ENCODE measurements around the gene UTP3.
A peak's percentile ranks its signal among the peaks of the same experiment; 100 is the strongest.
"Not testable (repeated sequence)": the region's sequence is repeated elsewhere in the genome, so short reads cannot be mapped to it uniquely, and the experiment has no call there.

UTP3 gene

GRCh38 chr4:70734168-70734954 lies 46.0 kb downstream of the UTP3 start:
- Histone ChIP-seq H3K27ac (ENCODE audit: low read length) (peak overlapping the region; percentile 99), H2AFZ (ENCODE audit: low read depth, low read length) (no peak overlapping the region), H4K20me1 (ENCODE audit: insufficient read depth, low read length) (no peaks in the 10 kb centered on the region), H3K9me3 (ENCODE audit: insufficient read depth, low read length, severe bottlenecking) (no peaks in the 10 kb centered on the region), H3K27me3 (ENCODE audit: insufficient read depth, low read length, poor library complexity) (no peaks in the 10 kb centered on the region), H3K79me2 (ENCODE audit: insufficient read depth, low read length) (peaks cover 77% of the 10 kb centered on the region), H3K36me3 (ENCODE audit: insufficient read depth, low read length) (no peaks in the 10 kb centered on the region), H3K4me3 (ENCODE audit: low read depth in 1 of 2, low read length in 2 of 2) (peak overlapping the region; percentile 25 to 57; a peak in 3 of 4 replicates), H3K9ac (ENCODE audit: low read depth, low read length) (peak overlapping the region; percentile 75), H3K4me2 (ENCODE audit: insufficient read depth, low read length) (peak overlapping the region; percentile 70), H3K4me1 (ENCODE audit: insufficient read depth, low read length) (peaks cover 84% of the 10 kb centered on the region)
- ATAC-seq (ENCODE audit: insufficient read depth, low read depth), result peak; percentile 79
- TF ChIP-seq, protein P1, sequence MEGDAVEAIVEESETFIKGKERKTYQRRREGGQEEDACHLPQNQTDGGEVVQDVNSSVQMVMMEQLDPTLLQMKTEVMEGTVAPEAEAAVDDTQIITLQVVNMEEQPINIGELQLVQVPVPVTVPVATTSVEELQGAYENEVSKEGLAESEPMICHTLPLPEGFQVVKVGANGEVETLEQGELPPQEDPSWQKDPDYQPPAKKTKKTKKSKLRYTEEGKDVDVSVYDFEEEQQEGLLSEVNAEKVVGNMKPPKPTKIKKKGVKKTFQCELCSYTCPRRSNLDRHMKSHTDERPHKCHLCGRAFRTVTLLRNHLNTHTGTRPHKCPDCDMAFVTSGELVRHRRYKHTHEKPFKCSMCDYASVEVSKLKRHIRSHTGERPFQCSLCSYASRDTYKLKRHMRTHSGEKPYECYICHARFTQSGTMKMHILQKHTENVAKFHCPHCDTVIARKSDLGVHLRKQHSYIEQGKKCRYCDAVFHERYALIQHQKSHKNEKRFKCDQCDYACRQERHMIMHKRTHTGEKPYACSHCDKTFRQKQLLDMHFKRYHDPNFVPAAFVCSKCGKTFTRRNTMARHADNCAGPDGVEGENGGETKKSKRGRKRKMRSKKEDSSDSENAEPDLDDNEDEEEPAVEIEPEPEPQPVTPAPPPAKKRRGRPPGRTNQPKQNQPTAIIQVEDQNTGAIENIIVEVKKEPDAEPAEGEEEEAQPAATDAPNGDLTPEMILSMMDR (IDR thresholded peaks at IDR 0.05; ENCODE audit: borderline replicate concordance, extremely low read depth, low read length, poor library complexity, severe bottlenecking), result no peak
- TF ChIP-seq EZH2 (IDR thresholded peaks at IDR 0.05; ENCODE audit: borderline replicate concordance, low read depth, low read length, severe bottlenecking), result no peak
- DNase-seq, result peak; percentile 79

GRCh38 chr4:70734971-70735370 lies 46.6 kb downstream of the UTP3 start:
- peaks cover 77% of the 10 kb centered on the region for H3K79me2 ChIP-seq (ENCODE audit: insufficient read depth, low read length)
- DNase-seq (peak; percentile 69), ATAC-seq (ENCODE audit: insufficient read depth, low read depth) (peak; percentile 62)
- H3K27ac ChIP-seq (ENCODE audit: low read length), result peak overlapping the region; percentile 99
- peak overlapping the region; percentile 6; the same call in 1 of the 2 replicates for H2AFZ ChIP-seq (ENCODE audit: low read depth, low read length)
- peak overlapping the region; percentile 70 for H3K4me2 ChIP-seq (ENCODE audit: insufficient read depth, low read length)
- H3K4me3 ChIP-seq (ENCODE audit: low read depth in 1 of 2, low read length in 2 of 2), result peak overlapping the region; percentile 25 to 57; a peak in 3 of 4 replicates
- no peaks in the 10 kb centered on the region for H4K20me1 ChIP-seq (ENCODE audit: insufficient read depth, low read length)
- peak overlapping the region; percentile 75 for H3K9ac ChIP-seq (ENCODE audit: low read depth, low read length)
- TF ChIP-seq, protein P1 (IDR thresholded peaks at IDR 0.05; ENCODE audit: borderline replicate concordance, extremely low read depth, low read length, poor library complexity, severe bottlenecking), result peak; percentile 20
- TF ChIP-seq EZH2 (IDR thresholded peaks at IDR 0.05; ENCODE audit: borderline replicate concordance, low read depth, low read length, severe bottlenecking), result no peak
- H3K9me3 ChIP-seq (ENCODE audit: insufficient read depth, low read length, severe bottlenecking), result no peaks in the 10 kb centered on the region
- H3K27me3 ChIP-seq (ENCODE audit: insufficient read depth, low read length, poor library complexity), result no peaks in the 10 kb centered on the region
- H3K4me1 ChIP-seq (ENCODE audit: insufficient read depth, low read length), result peaks cover 90% of the 10 kb centered on the region
- no peaks in the 10 kb centered on the region for H3K36me3 ChIP-seq (ENCODE audit: insufficient read depth, low read length)

DNA sequence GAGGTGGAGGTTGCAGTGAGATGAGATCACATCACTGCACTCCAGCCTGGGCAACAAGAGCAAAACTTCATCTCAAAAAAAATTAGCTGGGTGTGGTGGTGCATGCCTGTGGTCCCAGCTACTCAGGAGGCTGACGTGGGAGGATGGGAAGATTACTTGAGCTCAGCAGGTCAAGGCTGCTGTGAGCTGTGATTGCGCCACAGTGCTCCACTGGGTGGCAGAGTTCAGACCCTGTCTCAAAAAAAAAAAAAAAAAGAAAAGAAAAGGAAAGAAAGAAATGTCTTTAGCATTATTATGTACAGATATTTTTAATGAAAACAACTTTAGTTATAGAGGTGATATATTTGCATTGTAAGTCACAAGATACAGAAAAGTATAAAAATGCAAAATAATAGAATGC lies 47.6 kb downstream of the UTP3 start:
- not testable (repeated sequence) for H4K20me1 ChIP-seq (ENCODE audit: insufficient read depth, low read length); H3K36me3 ChIP-seq (ENCODE audit: insufficient read depth, low read length); H2AFZ ChIP-seq (ENCODE audit: low read depth, low read length); H3K27me3 ChIP-seq (ENCODE audit: insufficient read depth, low read length, poor library complexity); H3K9me3 ChIP-seq (ENCODE audit: insufficient read depth, low read length, severe bottlenecking)
- peak overlapping the region in 1 of 2 experiments; percentile 57; a peak in 2 of 4 replicates for H3K4me3 ChIP-seq (ENCODE audit: low read depth in 1 of 2, low read length in 2 of 2)
- H3K27ac ChIP-seq (ENCODE audit: low read length), result peak overlapping the region; percentile 99
- H3K79me2 ChIP-seq (ENCODE audit: insufficient read depth, low read length), result peaks cover 77% of the 10 kb centered on the region
- peaks cover 96% of the 10 kb centered on the region for H3K4me1 ChIP-seq (ENCODE audit: insufficient read depth, low read length)
- DNase-seq, result peak; percentile 85
- H3K4me2 ChIP-seq (ENCODE audit: insufficient read depth, low read length), result peak overlapping the region; percentile 70
- TF ChIP-seq, protein P1 (IDR thresholded peaks at IDR 0.05; ENCODE audit: borderline replicate concordance, extremely low read depth, low read length, poor library complexity, severe bottlenecking), result peak; percentile 78
- peak overlapping the region; percentile 75 for H3K9ac ChIP-seq (ENCODE audit: low read depth, low read length)
- ATAC-seq (ENCODE audit: insufficient read depth, low read depth), result peak; percentile 51
